HG03565 (cell line): Measurements from ENCODE around the gene PIK3CA.
A peak's percentile ranks its signal among the peaks of the same experiment; 100 is the strongest.

Experiments used
- ATAC-seq: cut with Tn5 transposase; IDR thresholded peaks from one replicate; pipeline ENCODE4 v1.9.1; 2021; ENCODE audit warnings: mild to moderate bottlenecking, moderate library complexity; ENCODE audit not compliant: unreplicated experiment

PIK3CA gene

GRCh38 chr3:179156170-179156569 is 8.0 kb downstream of the PIK3CA start:
- no peak for ATAC-seq

- ATAC-seq = no peak
Measured at GRCh38 chr3:179156775-179157174, 8.6 kb downstream of the PIK3CA start.

GRCh38 chr3:179158336-179159039 is 10.3 kb downstream of the PIK3CA start:
- peak; percentile 87 for ATAC-seq

DNA sequence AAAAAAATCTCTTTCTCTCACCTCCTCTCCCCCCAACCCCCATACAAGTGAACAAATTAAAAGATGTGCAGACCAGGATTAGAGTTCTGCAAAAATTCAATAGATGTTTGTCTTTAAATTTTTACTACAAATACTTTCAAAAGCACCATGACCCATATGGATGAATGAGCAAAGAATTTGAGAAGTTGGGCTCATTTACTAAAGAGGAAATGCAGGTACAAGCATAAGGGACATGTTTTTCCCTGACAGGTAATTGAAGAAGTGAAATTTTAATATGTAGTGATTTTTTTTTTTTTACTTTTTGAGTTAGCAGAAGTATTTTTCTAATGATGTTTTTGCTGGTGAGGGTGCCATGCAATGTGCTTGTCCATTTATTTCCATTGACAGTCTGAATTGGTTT is 15.3 kb downstream of the PIK3CA start:
- no peak for ATAC-seq

GRCh38 chr3:179164857-179165256 is 16.7 kb downstream of the PIK3CA start:
- ATAC-seq = no peak

GRCh38 chr3:179166561-179167201 is 18.5 kb downstream of the PIK3CA start:
- no peak for ATAC-seq

DNA sequence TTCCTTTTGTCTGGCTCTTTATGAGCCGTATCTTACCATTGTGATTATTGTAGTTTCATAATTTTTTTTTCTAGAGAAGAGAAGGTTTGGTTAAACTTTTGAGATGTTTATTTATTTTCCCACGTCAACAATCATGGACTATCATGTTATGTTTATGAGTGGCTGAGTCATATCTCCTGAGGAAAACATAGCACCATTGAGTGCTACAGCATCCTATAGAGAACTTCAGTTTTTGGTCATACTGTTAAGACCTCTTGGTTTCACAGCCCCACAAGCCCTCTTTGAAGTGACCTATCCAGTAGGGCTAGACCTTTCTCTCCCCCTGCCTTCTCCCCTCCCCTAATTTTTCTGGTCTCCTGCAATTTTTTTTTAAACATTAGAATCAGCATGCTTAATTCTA is 20.8 kb downstream of the PIK3CA start:
- no peak for ATAC-seq

DNA sequence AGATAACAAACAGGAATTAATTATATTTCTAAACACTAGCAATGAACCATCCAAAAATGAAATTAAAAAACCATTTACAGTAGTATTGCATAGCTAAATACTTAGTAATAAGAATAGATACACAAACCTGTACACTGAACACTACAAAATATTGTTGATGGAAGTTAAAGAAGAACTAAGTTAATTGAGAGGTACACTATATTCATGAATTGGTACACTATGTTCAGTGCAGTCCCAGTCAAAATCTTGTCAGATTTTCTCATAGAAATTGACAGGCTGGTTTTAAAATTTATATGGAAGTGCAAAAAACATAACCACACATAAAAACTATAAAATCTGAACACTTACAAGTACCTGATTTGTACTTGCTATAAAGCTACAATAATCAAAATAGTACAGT is 24.4 kb downstream of the PIK3CA start:
- no peak for ATAC-seq

GRCh38 chr3:179174316-179174715 is 26.2 kb downstream of the PIK3CA start:
- ATAC-seq = peak; percentile 60

- no peak for ATAC-seq
Measured at GRCh38 chr3:179174898-179175297, 26.7 kb downstream of the PIK3CA start.

DNA sequence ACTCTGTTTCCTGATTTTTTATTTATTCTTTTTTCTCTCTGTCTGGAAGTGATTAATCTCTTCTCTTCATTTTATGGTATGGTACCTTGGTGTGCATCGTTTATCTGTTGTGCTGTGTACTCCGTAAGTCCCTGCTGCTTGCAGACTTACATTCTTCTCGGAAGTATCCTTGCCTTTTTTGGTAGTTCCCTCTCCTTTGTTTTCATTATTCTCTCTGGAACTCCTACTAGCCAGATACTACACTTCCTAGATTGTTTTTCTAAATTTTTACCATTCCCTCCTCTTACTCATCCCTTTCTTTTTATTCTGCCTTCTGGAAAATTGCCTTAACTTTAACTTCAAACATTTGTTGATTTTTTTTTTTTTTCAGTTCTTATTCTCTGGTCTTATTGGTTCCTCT is 27.2 kb downstream of the PIK3CA start:
- ATAC-seq = no peak

- ATAC-seq = no peak
Measured at GRCh38 chr3:179177611-179178010, 29.5 kb downstream of the PIK3CA start.

GRCh38 chr3:179179256-179179655 is 31.1 kb downstream of the PIK3CA start:
- ATAC-seq = no peak

- no peak for ATAC-seq
Measured at GRCh38 chr3:179179979-179180759, 32.0 kb downstream of the PIK3CA start.

DNA sequence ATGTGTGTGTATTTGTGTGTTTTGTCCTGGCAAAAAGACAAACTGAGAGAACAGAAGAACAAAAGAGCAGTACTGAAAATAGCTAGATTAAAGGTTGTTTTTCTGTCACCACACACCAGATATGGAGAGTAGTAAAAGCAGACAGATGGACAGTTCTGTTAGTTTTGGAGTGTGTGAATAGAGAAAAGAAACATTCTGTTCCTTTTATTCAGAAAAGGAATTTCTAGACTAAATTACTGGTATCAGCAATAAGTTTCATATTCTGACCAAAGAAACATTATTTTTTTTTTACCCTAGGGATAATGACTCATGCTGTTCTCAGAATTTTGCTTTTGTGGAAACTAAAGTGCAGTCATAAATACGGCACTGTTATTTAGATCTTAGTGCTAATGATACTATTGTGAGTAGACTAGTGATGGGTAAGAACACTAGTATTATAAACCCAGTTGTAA is 32.9 kb downstream of the PIK3CA start:
- ATAC-seq = peak; percentile 48

DNA sequence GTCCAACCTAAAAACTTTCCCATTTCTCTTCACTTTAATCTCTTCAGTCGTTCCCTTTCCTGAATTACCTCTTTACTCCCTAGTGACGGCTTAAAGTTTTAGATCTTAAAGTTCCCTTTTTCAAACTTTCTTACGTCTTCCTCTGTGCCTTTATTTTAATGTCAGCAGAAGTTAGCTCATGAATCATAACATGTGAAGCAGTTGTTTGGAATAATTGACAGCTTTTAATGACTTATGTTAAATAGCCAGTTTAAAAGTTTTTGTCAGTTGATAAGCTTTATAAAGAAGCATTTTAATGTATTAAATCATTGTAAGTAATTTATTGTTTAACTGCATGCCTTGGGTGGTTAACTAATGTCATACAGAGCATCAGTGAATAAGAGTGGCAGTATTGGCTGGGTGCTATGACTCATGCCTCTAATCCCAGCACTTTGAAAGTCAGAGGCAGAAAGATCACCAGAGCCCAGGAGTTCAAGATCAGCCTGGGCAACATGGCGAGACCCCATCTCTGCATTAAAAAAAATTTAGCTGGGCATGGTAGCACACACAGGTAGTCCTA is 33.9 kb downstream of the PIK3CA start:
- ATAC-seq = no peak

DNA sequence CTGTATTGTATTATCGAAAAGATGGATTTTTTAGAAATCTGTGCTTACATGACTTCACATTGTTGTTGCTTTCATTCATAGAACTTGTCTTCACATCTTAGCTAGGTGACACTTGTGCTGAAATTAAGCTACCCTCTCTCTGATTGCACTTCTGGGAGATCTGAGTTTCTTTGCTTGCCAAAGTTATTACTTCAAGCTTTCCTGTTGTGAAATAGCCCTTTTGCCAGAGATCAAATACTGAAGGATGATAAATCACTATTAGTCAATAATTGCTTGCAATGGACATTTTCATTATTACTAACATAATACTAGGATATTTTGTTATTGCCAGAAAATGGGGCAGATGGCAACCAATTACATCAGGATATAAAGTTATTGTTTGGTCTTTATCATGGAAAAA is 34.7 kb downstream of the PIK3CA start:
- no peak for ATAC-seq

DNA sequence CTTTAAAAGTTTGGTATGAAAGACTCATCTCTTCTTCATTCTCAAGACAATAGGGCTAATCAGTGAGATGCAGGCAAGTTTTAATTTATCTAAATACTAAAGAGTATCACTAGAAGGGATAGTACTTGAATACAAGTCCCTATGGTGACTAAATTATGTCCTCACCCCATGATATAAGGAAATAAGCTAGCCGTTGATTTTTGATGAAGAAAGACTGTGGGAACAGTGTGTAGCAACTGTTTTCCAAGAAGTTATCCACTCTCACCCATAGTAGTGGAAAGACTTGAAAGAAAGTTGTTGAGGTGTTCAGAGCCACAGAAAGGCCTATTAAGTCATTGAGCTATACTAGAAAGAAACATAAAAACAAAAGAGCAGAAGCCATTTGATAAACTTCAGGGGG is 36.7 kb downstream of the PIK3CA start:
- no peak for ATAC-seq

- ATAC-seq = no peak
Measured at GRCh38 chr3:179186426-179186825, 38.3 kb downstream of the PIK3CA start.

- no peak for ATAC-seq
Measured at GRCh38 chr3:179189759-179190158, 41.6 kb downstream of the PIK3CA start.

DNA sequence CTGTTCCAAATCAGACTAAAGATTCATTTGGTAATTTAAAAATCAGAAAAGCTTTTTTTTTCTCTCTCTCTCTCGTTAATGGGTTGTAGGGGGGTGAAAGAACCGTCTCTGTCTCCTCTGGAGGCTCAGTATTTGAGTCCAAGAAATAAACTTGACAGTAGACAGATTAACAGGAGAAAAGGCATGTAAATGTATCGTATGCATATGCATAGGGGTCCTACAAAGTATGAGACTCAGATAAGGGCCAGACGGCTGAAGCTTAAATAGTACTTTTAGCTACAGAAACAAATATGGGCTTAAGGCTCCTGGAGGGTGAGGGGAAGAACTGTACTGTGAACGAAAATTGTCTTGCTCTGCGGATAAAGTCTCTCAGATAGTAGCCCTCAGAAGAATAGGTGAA is 42.4 kb downstream of the PIK3CA start:
- ATAC-seq = no peak

DNA sequence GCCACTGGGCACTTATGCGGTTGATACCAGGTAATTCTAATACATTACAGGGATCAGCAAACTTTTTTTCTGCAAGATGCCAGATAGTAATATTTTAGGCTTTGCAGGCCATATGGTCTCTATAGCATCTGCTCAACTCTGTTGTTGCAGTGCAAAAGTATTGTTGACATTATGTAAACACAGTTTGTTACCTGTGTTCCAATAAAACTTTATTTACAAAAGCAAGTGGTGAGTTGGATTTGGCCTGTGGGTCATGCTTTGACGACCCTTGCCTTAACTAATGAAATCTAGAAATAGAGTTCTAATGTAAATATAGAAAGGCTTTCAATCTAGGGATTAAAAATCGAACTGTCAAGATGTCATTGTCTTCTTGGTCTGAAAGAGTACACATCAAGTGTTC is 44.4 kb downstream of the PIK3CA start:
- no peak for ATAC-seq
